Stimulated activated naive B cell treated with anti-CD40 and anti-IgM and Interleukin-4, amounts not matched to agents 10 μg/mL and 1 μg/mL and 100 μg/mL, for 72 hours (primary cell): Measurements from ENCODE around the gene PHLDB1.

Experiments
- ATAC-seq, 2 donors: fragments of 150-1000 bp; cut with Tn5 transposase; replicated peaks; 2 replicates each; pipeline ENCODE4 v1.10.0; 2021; ENCODE audit warnings: moderate library complexity in 1 of 2
- DNase-seq: peaks from one replicate; pipeline ENCODE4 v3.0.0; 2021
- H3K27ac Mint-ChIP-seq: one replicate; pipeline ENCODE4 v1.8.0; 2022; ENCODE audit warnings: mild to moderate bottlenecking, mixed read lengths
- H3K27me3 Mint-ChIP-seq, 2 donors: one replicate each; pipeline ENCODE4 v1.8.0; 2022; ENCODE audit warnings: mixed read lengths in 2 of 2
- H3K36me3 Mint-ChIP-seq, 2 donors: one replicate each; pipeline ENCODE4 v1.8.0; 2022; ENCODE audit warnings: mixed read lengths in 2 of 2, mild to moderate bottlenecking in 1 of 2
- H3K4me1 Mint-ChIP-seq, 2 donors: one replicate each; pipeline ENCODE4 v1.8.0; 2022; ENCODE audit warnings: mixed read lengths in 2 of 2, mild to moderate bottlenecking in 1 of 2
- H3K4me3 Mint-ChIP-seq, 2 donors: one replicate each; pipeline ENCODE4 v1.8.0; 2022; ENCODE audit warnings: mild to moderate bottlenecking in 2 of 2, mixed read lengths in 2 of 2, moderate library complexity in 1 of 2
- H3K9me3 Mint-ChIP-seq, 2 donors: one replicate each; pipeline ENCODE4 v1.8.0; 2022; ENCODE audit warnings: mixed read lengths in 2 of 2, mild to moderate bottlenecking in 1 of 2

Gene PHLDB1

DNA sequence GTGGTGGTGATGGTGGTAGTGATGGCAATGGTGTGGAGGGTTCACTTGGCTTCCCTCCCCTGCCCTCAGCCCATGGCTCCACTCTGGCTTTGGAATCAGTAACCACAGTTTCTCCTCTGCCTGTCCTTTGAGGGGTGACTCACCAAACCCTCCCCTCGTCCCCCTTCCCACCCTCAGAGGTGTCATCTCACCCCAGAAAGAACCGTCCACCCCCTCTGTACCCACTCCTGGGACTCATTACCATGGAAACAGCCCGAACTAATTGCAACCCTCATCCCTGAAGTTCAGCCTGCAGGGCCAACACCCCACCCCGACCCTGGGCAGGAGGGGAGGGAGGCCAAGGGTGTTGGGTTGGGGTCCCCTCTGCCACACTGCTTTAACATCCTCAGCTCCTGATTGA is 26.6 kb downstream of the PHLDB1 start:
- DNase-seq, result no peak
- no peaks in the 10 kb centered on the region for H3K36me3 Mint-ChIP-seq
- no peak overlapping the region for H3K27ac Mint-ChIP-seq

DNA sequence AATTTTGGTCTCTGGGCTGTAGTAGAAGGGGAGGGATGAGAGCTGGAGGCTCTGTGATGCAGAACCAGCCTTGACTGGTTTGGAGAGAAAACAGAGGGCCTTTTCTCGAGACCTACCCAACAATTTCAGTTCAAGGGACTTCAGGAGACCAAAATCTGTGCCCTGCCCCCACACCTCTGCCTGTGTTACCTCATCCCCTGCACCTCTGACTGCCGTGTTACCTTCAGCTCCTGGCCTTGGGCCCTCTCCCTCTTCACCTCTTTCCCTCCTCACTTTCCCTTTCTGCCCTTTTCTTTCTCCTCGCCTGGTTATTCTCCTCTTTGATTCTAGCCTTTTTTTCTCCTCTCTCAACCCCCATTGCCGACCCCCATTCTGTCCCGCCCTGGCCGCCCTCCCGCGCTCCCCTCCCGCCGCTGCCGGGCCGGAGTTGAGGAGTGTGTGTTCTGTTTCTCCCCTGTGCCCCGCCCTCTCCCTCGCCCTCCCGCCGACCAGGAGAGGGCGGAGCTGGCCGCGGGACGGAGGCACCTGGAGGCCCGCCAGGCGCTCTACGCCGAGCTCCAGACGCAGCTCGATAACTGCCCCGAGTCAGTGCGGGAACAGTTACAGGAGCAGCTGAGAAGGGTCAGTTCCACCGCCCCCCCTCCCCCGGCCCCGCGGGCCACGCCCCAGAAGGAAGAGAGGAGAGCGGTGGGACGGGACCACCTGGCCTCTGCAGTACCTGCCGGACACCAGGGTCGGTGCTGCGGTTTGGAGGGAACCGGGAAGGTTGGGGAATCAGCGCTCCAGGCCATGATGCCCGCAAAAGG is 27.2 kb downstream of the PHLDB1 start:
- Mint-ChIP-seq H3K27ac (no peak overlapping the region), H3K4me3 (no peak overlapping the region), H3K4me1 (no peaks in the 10 kb centered on the region), H3K36me3 (no peaks in the 10 kb centered on the region), H3K27me3 (peaks cover 8 to 12% of the 10 kb centered on the region in 2 donors), H3K9me3 (no peaks in the 10 kb centered on the region)
- DNase-seq (no peak), ATAC-seq (no peak)

More for the DNA sequence above, 26.6 kb downstream of the PHLDB1 start:
- H3K4me1 Mint-ChIP-seq, result no peaks in the 10 kb centered on the region
- H3K4me3 Mint-ChIP-seq, result no peak overlapping the region
- ATAC-seq, result no peak
- H3K9me3 Mint-ChIP-seq, result no peaks in the 10 kb centered on the region
- peaks cover 12 to 14% of the 10 kb centered on the region in 2 donors for H3K27me3 Mint-ChIP-seq

DNA sequence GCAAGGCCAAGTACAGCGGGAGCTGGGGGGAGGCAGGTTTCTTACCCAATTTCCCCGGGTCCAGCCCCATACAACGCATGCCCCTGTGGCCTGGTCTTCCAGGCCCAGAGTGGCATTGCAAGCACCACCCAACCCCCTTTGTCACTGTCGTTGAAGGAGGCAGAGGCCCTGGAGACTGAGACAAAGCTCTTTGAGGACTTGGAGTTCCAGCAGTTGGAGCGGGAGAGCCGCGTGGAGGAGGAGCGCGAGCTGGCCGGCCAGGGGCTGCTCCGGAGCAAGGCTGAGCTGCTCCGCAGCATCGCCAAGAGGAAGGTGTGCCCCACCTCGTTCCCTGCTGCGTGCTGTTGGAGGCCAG is 27.8 kb downstream of the PHLDB1 start:
- no peaks in the 10 kb centered on the region for H3K36me3 Mint-ChIP-seq

DNA sequence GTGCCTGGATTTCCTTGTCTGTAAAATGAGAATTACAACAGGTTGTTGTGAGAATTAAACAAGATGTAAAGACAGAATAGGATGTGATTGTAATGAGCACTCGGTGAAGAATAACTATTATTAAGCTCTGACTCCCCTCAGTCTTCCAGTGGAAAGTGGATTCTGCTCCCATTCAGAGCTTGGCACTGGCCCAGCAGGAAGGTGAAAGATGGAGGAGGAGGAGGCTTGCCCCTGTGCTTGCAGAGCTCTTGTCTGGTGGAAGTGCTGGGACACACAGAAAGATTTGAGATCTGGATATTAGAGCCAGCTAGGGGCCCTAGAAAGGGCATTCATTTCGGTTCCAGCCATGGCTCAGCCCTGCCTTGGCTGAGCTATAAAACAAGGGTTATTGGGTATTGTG is 28.2 kb downstream of the PHLDB1 start:
- Mint-ChIP-seq H3K4me1 (no peaks in the 10 kb centered on the region), H3K4me3 (no peak overlapping the region), H3K27me3 (peaks cover 6 to 12% of the 10 kb centered on the region in 2 donors), H3K9me3 (no peaks in the 10 kb centered on the region), H3K27ac (no peak overlapping the region), H3K36me3 (no peaks in the 10 kb centered on the region)
- ATAC-seq (no peak), DNase-seq (no peak)

More for the DNA sequence above, 27.8 kb downstream of the PHLDB1 start:
- no peak for DNase-seq
- H3K4me3 Mint-ChIP-seq, result no peak overlapping the region
- no peaks in the 10 kb centered on the region for H3K4me1 Mint-ChIP-seq
- no peaks in the 10 kb centered on the region for H3K9me3 Mint-ChIP-seq
- peaks cover 6 to 12% of the 10 kb centered on the region in 2 donors for H3K27me3 Mint-ChIP-seq
- no peak for ATAC-seq
- H3K27ac Mint-ChIP-seq, result no peak overlapping the region

DNA sequence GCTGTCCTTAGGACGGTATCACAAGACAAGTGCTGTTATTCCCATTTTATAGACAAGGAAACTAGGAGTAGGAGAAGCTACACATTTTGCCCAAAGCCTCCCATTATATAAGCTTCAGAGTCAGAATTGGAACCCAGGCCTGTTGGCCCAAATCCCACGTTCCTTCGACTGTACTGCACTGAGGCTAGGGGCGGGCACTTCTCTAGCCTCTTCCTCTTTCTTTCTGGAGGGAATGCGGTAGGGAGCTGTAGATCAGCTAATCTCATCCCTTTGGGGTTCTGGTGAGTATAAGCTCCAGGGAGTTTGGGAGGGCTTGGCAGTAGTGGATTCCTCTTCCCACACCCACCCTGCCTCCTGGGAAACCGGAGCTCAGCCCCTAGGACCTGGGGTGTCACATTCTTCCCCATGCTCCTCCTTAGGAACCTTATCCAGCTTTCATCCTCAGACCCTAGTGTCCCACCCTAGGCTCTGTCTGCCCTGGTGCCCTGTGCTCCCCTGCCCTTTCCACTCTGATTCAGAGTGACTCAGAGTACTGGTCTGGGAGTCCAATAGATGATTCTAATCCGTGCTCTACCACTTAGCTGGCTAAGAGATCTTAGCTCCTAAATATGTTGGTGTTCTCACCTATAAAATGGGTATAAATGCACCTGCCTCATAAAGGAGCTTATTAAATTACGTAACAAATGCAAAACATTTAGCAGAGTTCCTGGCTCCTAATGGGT is 29.3 kb downstream of the PHLDB1 start:
- no peaks in the 10 kb centered on the region for H3K9me3 Mint-ChIP-seq
- H3K27ac Mint-ChIP-seq, result no peak overlapping the region
- H3K4me3 Mint-ChIP-seq, result no peak overlapping the region
- peaks cover 6 to 12% of the 10 kb centered on the region in 2 donors for H3K27me3 Mint-ChIP-seq
- no peak for ATAC-seq
- no peak for DNase-seq
- H3K4me1 Mint-ChIP-seq, result no peaks in the 10 kb centered on the region
- H3K36me3 Mint-ChIP-seq, result no peaks in the 10 kb centered on the region

DNA sequence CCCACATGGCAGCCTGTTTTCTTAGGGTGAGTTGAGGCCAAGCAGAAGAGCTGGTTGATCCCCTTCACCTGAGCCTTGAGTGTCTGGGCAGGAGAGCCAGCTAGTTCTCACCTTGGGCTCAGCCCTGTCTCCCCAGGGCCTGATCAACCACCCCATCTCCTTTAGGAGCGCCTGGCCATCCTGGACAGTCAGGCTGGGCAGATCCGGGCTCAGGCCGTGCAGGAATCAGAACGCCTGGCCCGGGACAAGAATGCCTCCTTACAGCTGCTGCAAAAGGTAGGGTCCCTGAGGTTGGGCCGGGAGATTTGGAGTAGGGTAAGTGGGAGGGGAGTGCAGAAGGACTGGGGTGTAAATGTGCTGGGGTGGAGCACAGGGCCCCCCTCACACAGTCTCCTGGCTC is 31.3 kb downstream of the PHLDB1 start:
- Mint-ChIP-seq H3K9me3 (no peaks in the 10 kb centered on the region), H3K4me3 (no peak overlapping the region), H3K27ac (no peak overlapping the region), H3K4me1 (no peaks in the 10 kb centered on the region), H3K27me3 (peaks cover 6 to 12% of the 10 kb centered on the region in 2 donors), H3K36me3 (no peaks in the 10 kb centered on the region)
- DNase-seq, result no peak
- ATAC-seq, result no peak

DNA sequence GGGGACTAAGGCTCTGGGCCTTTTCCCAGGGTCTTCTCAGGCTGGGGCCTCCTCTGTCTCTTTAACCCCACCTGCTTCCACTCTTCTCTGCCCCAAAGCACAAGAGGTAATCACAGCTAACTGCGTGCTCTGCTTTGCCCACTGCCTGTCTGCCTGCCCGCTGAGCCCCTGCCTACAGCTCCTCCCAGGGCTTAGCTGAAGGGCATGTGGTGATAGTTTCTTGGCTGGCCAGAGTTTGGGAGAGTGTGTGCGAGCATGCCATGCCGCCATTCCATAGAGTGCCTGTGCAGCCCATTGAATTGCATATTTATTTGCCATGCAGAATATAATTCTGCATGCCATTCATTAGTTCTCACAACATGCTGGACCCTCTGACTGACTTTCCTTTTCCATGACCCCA is 32.5 kb downstream of the PHLDB1 start:
- ATAC-seq, result no peak
- Mint-ChIP-seq H3K4me1 (no peaks in the 10 kb centered on the region), H3K4me3 (no peak overlapping the region), H3K9me3 (no peaks in the 10 kb centered on the region), H3K36me3 (no peaks in the 10 kb centered on the region), H3K27me3 (peaks cover 5 to 7% of the 10 kb centered on the region in 2 donors), H3K27ac (no peak overlapping the region)
- DNase-seq, result no peak

DNA sequence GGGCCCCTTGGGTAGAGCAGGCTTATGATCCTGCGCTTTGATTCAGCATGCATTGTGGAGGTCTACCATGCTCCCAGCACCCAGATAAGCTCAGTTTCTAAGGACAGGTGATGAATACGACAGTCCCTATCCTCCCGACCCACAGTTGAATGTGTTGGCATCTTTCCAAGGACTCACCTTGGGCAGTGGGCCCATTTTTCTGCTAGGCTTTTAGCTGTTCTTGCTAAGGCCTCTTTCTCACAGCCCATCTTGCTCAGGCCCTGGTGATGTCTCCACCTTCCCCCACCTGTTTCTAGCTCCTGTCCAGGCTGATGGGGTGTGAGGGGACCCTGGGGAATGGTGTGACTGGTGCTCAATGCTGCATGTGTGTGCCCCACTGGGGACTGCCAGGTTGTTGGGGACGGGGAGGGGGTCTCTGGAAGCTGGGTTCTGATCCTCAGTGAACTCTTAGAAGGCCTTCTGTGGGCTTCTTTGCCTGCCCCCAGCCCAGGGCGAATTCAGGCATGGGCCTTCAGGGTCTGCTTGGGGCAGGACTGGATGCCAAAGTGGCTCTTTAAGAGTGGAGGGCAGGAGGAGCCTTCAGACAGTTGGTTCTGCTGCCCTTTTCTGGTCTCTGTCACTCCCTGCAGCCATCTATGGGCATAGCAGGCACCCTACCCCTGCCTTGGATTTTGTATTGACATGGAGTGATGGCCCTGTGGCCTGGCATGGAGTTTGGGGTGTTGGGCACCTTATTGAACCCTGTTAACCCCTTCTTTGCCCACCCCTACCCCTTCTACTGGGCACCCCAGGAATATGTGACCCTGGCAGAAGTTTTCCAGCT is 33.1 kb downstream of the PHLDB1 start:
- Mint-ChIP-seq H3K27ac (no peak overlapping the region), H3K9me3 (no peaks in the 10 kb centered on the region), H3K4me1 (no peaks in the 10 kb centered on the region), H3K36me3 (no peaks in the 10 kb centered on the region), H3K4me3 (no peak overlapping the region), H3K27me3 (peaks cover 7 to 8% of the 10 kb centered on the region in 2 donors)
- DNase-seq (no peak), ATAC-seq (no peak)

DNA sequence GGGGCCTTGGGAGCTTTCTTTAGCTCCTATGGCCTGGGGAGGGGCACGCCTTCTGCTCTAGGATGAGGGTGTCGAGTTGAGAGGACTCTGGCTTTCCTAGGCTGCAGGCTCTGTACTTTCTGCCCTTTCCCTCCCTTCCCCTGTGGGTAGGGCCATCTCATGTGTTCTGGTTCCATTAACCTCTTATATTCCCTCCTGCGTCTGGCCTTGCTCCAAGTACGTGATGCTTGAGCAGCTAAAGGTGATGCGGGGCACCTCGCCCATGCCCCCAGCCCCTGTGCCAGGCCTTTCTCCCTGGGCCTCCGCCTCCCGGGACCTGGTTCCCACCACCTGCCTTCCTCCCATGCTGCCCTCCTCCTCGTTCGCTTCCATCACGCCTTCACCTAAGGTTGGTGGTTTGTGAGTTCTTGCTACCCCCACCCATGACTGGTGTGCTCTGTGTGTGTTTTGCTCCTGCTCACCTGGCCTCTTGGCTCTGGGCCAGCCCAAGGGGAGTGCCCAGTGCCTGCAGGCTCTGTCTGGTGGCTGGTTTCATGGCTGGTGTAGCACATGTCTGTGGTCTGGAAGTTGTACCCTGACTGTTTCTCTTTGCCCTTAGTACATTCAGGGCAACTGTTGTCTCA is 34.1 kb downstream of the PHLDB1 start:
- Mint-ChIP-seq H3K9me3 (no peaks in the 10 kb centered on the region), H3K27me3 (peaks cover 3 to 7% of the 10 kb centered on the region in 2 donors), H3K36me3 (no peaks in the 10 kb centered on the region), H3K27ac (no peak overlapping the region), H3K4me3 (no peak overlapping the region), H3K4me1 (no peaks in the 10 kb centered on the region)
- no peak for DNase-seq
- ATAC-seq, result no peak

DNA sequence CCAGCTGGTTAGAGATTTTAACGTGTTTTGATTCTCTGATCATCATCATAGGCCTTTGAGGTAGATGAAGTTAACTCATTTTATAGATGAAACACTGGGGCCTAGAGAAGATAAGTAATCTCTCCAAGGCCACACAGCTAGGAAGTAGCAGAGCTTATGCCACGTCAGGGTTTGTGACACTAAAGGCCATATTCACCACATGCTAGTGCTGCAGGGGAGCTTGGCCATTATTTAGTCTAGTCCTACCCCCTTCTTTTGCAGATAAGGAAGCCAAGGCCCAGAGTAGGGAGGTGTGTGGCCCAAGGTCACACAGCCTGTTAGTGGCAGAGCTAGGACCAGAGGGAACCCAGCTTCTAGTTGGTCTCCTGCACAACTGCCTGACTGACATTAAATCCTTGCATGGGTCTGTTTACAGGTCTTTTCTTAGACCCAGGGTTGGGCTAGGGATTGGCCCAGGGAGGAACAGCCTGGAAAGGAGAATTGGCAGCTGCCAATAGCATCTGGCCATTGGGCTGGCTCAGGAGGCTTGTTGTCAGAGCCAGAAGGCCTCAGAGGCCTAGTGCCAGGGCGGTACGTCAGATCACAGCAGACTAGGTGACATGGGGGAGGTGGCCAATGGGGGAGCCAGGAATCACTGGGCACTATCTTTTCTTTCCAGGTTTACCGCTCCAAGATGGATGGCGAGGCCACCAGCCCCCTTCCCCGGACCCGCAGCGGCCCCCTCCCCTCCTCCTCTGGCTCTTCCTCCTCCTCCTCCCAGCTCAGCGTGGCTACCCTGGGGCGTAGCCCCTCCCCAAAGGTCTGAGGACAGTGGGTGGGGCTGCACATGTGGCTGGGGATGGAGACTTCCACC is 36.0 kb downstream of the PHLDB1 start:
- no peak for DNase-seq
- Mint-ChIP-seq H3K27ac (no peak overlapping the region), H3K4me3 (no peak overlapping the region), H3K27me3 (peaks cover 7 to 12% of the 10 kb centered on the region in 2 donors), H3K4me1 (no peaks in the 10 kb centered on the region), H3K9me3 (no peaks in the 10 kb centered on the region), H3K36me3 (no peaks in the 10 kb centered on the region)
- no peak for ATAC-seq

DNA sequence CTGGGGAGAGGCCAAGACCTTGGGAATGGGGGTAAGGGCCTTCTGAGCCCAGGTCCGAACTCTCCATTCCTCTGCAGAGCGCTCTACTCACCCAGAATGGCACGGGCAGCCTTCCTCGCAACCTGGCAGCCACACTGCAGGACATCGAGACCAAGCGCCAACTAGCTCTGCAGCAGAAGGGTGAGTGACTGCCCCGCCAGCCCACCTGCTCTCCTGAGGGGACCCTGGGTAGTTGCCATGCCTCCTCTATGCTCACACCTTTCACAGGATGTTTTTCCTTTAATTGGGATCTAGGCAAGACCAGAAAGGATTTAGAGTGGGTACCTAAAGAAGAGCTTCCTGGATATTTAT is 36.6 kb downstream of the PHLDB1 start:
- H3K9me3 Mint-ChIP-seq, result no peaks in the 10 kb centered on the region
- H3K36me3 Mint-ChIP-seq, result no peaks in the 10 kb centered on the region
- peaks cover 7 to 12% of the 10 kb centered on the region in 2 donors for H3K27me3 Mint-ChIP-seq
- no peak overlapping the region for H3K27ac Mint-ChIP-seq
- ATAC-seq (no peak), DNase-seq (no peak)
- no peaks in the 10 kb centered on the region for H3K4me1 Mint-ChIP-seq
- no peak overlapping the region for H3K4me3 Mint-ChIP-seq

DNA sequence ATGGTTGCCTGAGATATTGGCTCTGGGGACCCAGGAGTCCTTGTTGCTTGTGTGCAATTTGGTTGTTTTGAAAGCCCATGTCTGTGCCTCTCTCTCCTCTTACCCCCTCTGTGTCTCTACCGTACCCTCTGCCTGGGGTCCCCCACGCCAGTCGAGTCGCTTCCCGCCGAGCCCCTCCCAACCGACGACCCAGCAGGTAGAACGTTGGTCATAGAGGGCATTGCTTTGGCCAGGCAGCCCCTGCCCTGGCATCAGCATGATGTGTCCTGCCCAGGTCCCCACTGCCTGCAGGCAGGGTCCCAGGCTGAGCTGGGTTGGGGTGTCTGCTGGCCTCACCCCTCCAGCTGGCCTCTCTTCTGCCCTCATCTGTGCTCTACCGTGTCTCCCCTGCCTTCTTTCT is 37.1 kb downstream of the PHLDB1 start:
- peaks cover 7 to 12% of the 10 kb centered on the region in 2 donors for H3K27me3 Mint-ChIP-seq
- H3K4me3 Mint-ChIP-seq, result no peak overlapping the region
- H3K4me1 Mint-ChIP-seq, result no peaks in the 10 kb centered on the region
- H3K27ac Mint-ChIP-seq, result no peak overlapping the region
- no peaks in the 10 kb centered on the region for H3K9me3 Mint-ChIP-seq
- ATAC-seq (no peak), DNase-seq (no peak)
- no peaks in the 10 kb centered on the region for H3K36me3 Mint-ChIP-seq

DNA sequence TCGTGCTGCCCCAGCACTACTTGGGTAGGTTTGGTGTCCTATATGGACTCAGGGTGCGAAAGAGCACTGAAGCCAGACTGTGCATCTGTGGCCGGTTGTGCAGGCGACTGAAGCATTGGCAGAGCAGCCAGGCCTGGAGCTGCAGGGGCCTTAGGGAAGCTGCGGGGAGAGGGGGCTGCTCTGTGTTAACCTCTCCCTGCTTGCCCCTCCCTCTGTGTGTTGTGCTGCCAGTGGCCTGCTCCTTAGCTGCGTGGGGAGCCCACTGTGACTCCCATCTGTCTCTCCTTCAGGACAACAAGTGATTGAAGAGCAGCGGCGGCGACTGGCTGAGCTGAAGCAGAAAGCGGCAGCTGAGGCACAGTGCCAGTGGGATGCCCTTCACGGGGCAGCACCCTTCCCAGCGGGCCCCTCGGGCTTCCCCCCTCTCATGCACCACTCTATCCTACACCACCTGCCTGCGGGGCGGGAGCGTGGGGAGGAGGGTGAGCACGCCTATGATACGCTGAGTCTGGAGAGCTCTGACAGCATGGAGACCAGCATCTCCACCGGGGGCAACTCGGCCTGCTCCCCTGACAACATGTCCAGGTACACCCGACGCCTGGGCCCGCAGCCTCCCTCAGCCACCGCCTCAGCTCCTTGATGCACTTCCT is 37.8 kb downstream of the PHLDB1 start:
- Mint-ChIP-seq H3K4me1 (no peaks in the 10 kb centered on the region), H3K27me3 (peaks cover 7 to 12% of the 10 kb centered on the region in 2 donors), H3K4me3 (no peak overlapping the region), H3K9me3 (no peaks in the 10 kb centered on the region), H3K36me3 (no peaks in the 10 kb centered on the region), H3K27ac (no peak overlapping the region)
- ATAC-seq, result no peak
- no peak for DNase-seq
